Measurements from ENCODE around the gene AMZ2.
"Not testable (repeated sequence)": the region's sequence is repeated elsewhere in the genome, so short reads cannot be mapped to it uniquely, and the experiment has no call there.

- TF ChIP-seq, protein P1, sequence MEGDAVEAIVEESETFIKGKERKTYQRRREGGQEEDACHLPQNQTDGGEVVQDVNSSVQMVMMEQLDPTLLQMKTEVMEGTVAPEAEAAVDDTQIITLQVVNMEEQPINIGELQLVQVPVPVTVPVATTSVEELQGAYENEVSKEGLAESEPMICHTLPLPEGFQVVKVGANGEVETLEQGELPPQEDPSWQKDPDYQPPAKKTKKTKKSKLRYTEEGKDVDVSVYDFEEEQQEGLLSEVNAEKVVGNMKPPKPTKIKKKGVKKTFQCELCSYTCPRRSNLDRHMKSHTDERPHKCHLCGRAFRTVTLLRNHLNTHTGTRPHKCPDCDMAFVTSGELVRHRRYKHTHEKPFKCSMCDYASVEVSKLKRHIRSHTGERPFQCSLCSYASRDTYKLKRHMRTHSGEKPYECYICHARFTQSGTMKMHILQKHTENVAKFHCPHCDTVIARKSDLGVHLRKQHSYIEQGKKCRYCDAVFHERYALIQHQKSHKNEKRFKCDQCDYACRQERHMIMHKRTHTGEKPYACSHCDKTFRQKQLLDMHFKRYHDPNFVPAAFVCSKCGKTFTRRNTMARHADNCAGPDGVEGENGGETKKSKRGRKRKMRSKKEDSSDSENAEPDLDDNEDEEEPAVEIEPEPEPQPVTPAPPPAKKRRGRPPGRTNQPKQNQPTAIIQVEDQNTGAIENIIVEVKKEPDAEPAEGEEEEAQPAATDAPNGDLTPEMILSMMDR (IDR thresholded peaks at IDR 0.05) = not testable (repeated sequence)
- not testable (repeated sequence) for TF ChIP-seq POLR2A (IDR thresholded peaks at IDR 0.05)
Observed at GRCh38 chr17:68237369-68238163, 10.3 kb upstream of the AMZ2 start.

All from uterus (tissue), 2 donors.